Measurements from ENCODE around the gene ATP5PO.

GRCh38 chr21:33932731-33933130 lies 17.1 kb upstream of the ATP5PO start:
- TF ChIP-seq POLR2A (IDR thresholded peaks at IDR 0.05) = no peak
- TF ChIP-seq CTCF (IDR thresholded peaks at IDR 0.05 in 4 of 5, conservative IDR thresholded peaks at IDR 0.05 in 1 of 5) = no peak

Data from gastrocnemius medialis (tissue), 4 donors.